Peyer's patch (tissue), 4 donors: Measurements from ENCODE around the gene HOXA4. TPM values are rescaled to one million over a fixed set of nuclear protein-coding genes. Genes with fewer than 3 reads are reported as not detected.

Source experiments
- DNase-seq, 3 donors: peaks; one replicate each; pipeline ENCODE4 v3.0.0-alpha.2; 2017 to 2019
- H3K27ac ChIP-seq, 4 donors: fragments of 200-600 bp; sonication (generic); one replicate each; pipeline ENCODE4 v1.5.1; 2016 to 2019
- H3K27me3 ChIP-seq, 2 donors: fragments of 200-600 bp; sonication (generic); one replicate each; pipeline ENCODE4 v1.5.1; 2019
- H3K36me3 ChIP-seq, 3 donors: fragments of 200-600 bp; sonication (generic); one replicate each; pipeline ENCODE4 v1.5.1; 2016 to 2019
- H3K4me1 ChIP-seq, 4 donors: fragments of 200-600 bp; sonication (generic); one replicate each; pipeline ENCODE4 v1.5.1; 2016 to 2019
- H3K4me3 ChIP-seq, 4 donors: fragments of 200-600 bp; sonication (generic); 1 replicate in 3 of 4; 2 replicates in 1 of 4; pipeline ENCODE4 v1.5.1; 2016 to 2019; ENCODE audit warnings: mild to moderate bottlenecking in 1 of 4
- H3K9me3 ChIP-seq, 4 donors: fragments of 200-600 bp; sonication (generic); one replicate each; pipeline ENCODE4 v1.5.1; 2016 to 2019; ENCODE audit warnings: mild to moderate bottlenecking in 1 of 4
- CTCF ChIP-seq, 6 experiments: fragments of 450-650 bp in 4 of 6; fragments of 200-600 bp in 2 of 6; sonication (generic) in 1 of 6; IDR thresholded peaks; one replicate each; pipeline ENCODE4 v1.5.1; 2017 to 2019; ENCODE audit warnings: antibody characterized with exemption in 6 of 6, mild to moderate bottlenecking in 3 of 6, moderate library complexity in 1 of 6
- POLR2A ChIP-seq, 2 donors: fragments of 450-650 bp; IDR thresholded peaks; one replicate each; pipeline ENCODE4 v1.5.1; 2017; ENCODE audit warnings: antibody characterized with exemption in 2 of 2, mild to moderate bottlenecking in 2 of 2, moderate library complexity in 2 of 2
- total RNA-seq, 4 donors: library from RNA; depleted of rRNA; stranded (reverse); fragments of >200 nt; gene quantifications; one replicate each; pipeline ENCODE4 v1.1.0, GENCODE V29; 2016

HOXA4 gene
- total RNA-seq, 4 donors from 2014 or later: 2.6 to 11.5 (median 5.9) TPM

DNA sequence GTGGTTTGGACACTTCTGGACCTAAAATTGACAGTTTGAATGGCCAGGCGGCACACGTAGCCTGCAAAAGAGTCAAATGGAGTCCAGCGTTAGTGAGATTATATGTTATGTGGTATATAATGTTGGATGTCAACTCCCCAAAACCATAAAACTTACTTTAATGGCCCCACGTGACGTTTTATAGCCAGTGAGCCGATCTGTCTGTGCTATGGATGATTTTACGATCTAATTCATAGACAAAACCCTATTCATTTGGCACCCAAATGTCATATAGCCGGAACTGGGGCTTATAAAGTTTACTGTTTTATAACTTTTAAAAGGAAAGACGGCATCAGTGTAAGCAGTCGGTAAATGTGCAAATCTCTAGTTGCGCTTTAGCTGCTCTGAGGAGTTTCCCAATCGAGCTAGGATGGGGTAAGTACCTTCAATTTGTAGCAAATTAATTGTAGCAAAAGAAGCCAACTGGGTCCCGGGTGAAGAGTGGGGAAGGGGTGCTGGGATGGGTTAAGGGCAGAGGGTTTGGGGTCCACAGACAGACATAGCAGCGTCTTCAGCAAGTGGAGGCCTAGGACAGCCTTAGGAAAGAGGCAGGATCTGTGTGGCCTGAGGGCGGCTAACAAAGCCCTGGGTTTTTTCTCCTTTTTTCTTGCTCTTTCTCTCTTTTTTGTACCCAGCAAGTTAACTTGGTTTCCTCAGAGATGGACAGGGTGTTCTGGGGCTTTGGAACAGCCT, 9.7 kb upstream of the HOXA4 start:
- H3K36me3 ChIP-seq: peaks cover 0 to 7% (median 0%) of the 10 kb centered on the region in 3 donors
- H3K27ac ChIP-seq: peak overlapping the region; percentile 31 to 96 (median 80)
- TF ChIP-seq CTCF (IDR thresholded peaks at IDR 0.05) (no peak), POLR2A (IDR thresholded peaks at IDR 0.05) (peak; percentile 74 to 77)
- no peaks in the 10 kb centered on the region for H3K27me3 ChIP-seq
- H3K9me3 ChIP-seq: no peaks in the 10 kb centered on the region
- H3K4me1 ChIP-seq: peaks cover 0 to 44% (median 3%) of the 10 kb centered on the region in 4 donors
- DNase-seq: peak in 2 of 3 donors; percentile 61 to 77
- H3K4me3 ChIP-seq: peak overlapping the region in 3 of 4 donors; percentile 19 to 75 (median 58)

GRCh38 chr7:27139334-27140125, 9.0 kb upstream of the HOXA4 start:
- H3K27me3 ChIP-seq: no peaks in the 10 kb centered on the region
- peak overlapping the region in 3 of 4 donors; percentile 19 to 75 (median 58) for H3K4me3 ChIP-seq
- H3K4me1 ChIP-seq: peaks cover 0 to 46% (median 5%) of the 10 kb centered on the region in 4 donors
- TF ChIP-seq POLR2A (IDR thresholded peaks at IDR 0.05) (no peak), CTCF (IDR thresholded peaks at IDR 0.05) (no peak)
- H3K36me3 ChIP-seq: no peaks in the 10 kb centered on the region
- peak in 2 of 3 donors; percentile 14 to 73 for DNase-seq
- no peaks in the 10 kb centered on the region for H3K9me3 ChIP-seq
- H3K27ac ChIP-seq: peak overlapping the region; percentile 60 to 96 (median 80)

DNA sequence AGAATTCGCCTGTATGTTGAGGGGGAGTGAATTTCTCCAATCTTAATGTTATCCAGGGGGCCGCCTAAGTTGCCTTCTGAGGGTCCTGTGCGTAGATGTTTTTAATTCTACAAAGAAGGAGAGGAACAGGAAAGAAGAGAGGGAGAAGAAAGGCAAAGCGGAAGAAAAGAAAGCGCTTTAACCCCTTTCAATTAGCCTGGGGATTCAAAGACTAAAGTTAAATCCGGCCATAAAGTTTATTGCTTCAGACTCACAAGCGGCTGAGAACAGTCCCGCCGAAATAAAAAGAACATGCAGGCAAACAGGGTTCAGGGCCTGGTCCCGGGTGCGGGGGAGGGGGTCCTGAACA, 8.4 kb upstream of the HOXA4 start:
- H3K27ac ChIP-seq: peak overlapping the region; percentile 60 to 96 (median 80)
- H3K4me1 ChIP-seq: peaks cover 0 to 52% (median 6%) of the 10 kb centered on the region in 4 donors
- no peaks in the 10 kb centered on the region for H3K9me3 ChIP-seq
- no peak for DNase-seq
- TF ChIP-seq POLR2A (IDR thresholded peaks at IDR 0.05) (no peak), CTCF (IDR thresholded peaks at IDR 0.05) (no peak)
- H3K36me3 ChIP-seq: no peaks in the 10 kb centered on the region
- H3K27me3 ChIP-seq: no peaks in the 10 kb centered on the region
- peak overlapping the region in 3 of 4 donors; percentile 19 to 75 (median 58) for H3K4me3 ChIP-seq

DNA sequence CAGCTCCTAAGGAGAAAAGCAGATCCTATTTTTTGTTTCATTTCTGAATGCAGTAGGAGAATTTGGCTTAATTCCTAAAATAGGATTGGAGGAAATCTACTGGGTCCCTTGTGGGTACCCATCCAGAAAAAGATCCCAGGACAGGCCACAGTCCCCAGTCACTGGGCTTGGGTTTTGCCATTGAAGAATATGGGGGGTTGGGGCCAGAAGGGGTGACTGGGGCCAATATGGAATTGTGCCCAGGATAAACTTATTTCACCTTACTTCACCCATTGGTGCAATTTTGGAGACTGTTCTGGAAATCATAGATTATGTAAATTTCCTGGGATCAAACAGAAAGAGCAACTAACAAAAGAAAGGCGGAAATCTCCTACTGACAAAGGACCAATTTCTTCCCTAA, 7.9 kb upstream of the HOXA4 start:
- TF ChIP-seq POLR2A (IDR thresholded peaks at IDR 0.05): no peak
- TF ChIP-seq CTCF (IDR thresholded peaks at IDR 0.05): no peak
- Histone ChIP-seq H3K4me3 (peak overlapping the region in 2 of 4 donors; percentile 58 to 75), H3K36me3 (no peaks in the 10 kb centered on the region), H3K9me3 (no peaks in the 10 kb centered on the region), H3K4me1 (peaks cover 0 to 52% (median 6%) of the 10 kb centered on the region in 4 donors), H3K27ac (peak overlapping the region; percentile 44 to 96 (median 80)), H3K27me3 (no peaks in the 10 kb centered on the region)
- DNase-seq: peak in 1 of 3 donors; percentile 5

- no peaks in the 10 kb centered on the region for H3K36me3 ChIP-seq
- DNase-seq: no peak
- H3K9me3 ChIP-seq: no peaks in the 10 kb centered on the region
- H3K27me3 ChIP-seq: no peaks in the 10 kb centered on the region
- peaks cover 0 to 59% (median 6%) of the 10 kb centered on the region in 4 donors for H3K4me1 ChIP-seq
- H3K27ac ChIP-seq: peak overlapping the region; percentile 44 to 96 (median 80)
- TF ChIP-seq CTCF (IDR thresholded peaks at IDR 0.05) (no peak), POLR2A (IDR thresholded peaks at IDR 0.05) (no peak)
- H3K4me3 ChIP-seq: peak overlapping the region in 1 of 4 donors; percentile 75
Observed at GRCh38 chr7:27137640-27138315, 7.2 kb upstream of the HOXA4 start.
